ENCODE data around the gene C10orf105. TPM values are rescaled to one million over a fixed set of nuclear protein-coding genes. Genes with fewer than 3 reads are reported as not detected.
A peak's percentile ranks its signal among the peaks of the same experiment; 100 is the strongest.

Gene C10orf105
- total RNA-seq, 2 donors from 2014 or later, result 0.13 to 0.33 TPM

- Histone ChIP-seq H3K9me3 (ENCODE audit: control insufficient read depth, low read length) (no peaks in the 10 kb centered on the region), H3K4me1 (ENCODE audit: control insufficient read depth, insufficient read depth, low read length) (peaks cover 4% of the 10 kb centered on the region), H3K36me3 (ENCODE audit: control insufficient read depth, insufficient read depth, low read length) (no peaks in the 10 kb centered on the region), H3K27me3 (ENCODE audit: control insufficient read depth, insufficient read depth, low read length, poor library complexity, severe bottlenecking) (no peaks in the 10 kb centered on the region), H3K9ac (ENCODE audit: extremely low read depth, low read length, poor library complexity, severe bottlenecking) (no peak overlapping the region), H3K27ac (ENCODE audit: low read depth, low read length) (no peak overlapping the region), H3K4me3 (ENCODE audit: low read length) (no peak overlapping the region)
- Mint-ChIP-seq H3K27ac (no peak overlapping the region), H3K27me3 (ENCODE audit: insufficient read depth) (peaks cover 2% of the 10 kb centered on the region), H3K36me3 (ENCODE audit: low read depth) (no peaks in the 10 kb centered on the region), H3K4me3 (no peak overlapping the region), H3K4me1 (no peaks in the 10 kb centered on the region), H3K9me3 (no peaks in the 10 kb centered on the region)
- TF ChIP-seq CTCF (conservative IDR thresholded peaks at IDR 0.05), result no peak
- 92 to 100% methylated on average over 2 to 3 of the region's 3 CpGs for WGBS, 2 experiments (ENCODE audit: insufficient coverage in 1 of 2, insufficient read length in 1 of 2)
- DNase-seq, result no peak
Measured at GRCh38 chr10:71737834-71738197, 18.2 kb upstream of the C10orf105 start.

GRCh38 chr10:71737001-71737833 is 17.6 kb upstream of the C10orf105 start:
- Mint-ChIP-seq H3K4me1 (no peaks in the 10 kb centered on the region), H3K27ac (peak overlapping the region; percentile 60), H3K27me3 (ENCODE audit: insufficient read depth) (peaks cover 2% of the 10 kb centered on the region), H3K4me3 (no peak overlapping the region), H3K36me3 (ENCODE audit: low read depth) (no peaks in the 10 kb centered on the region), H3K9me3 (no peaks in the 10 kb centered on the region)
- Histone ChIP-seq H3K4me1 (ENCODE audit: control insufficient read depth, insufficient read depth, low read length) (peaks cover 4% of the 10 kb centered on the region), H3K36me3 (ENCODE audit: control insufficient read depth, insufficient read depth, low read length) (no peaks in the 10 kb centered on the region), H3K9ac (ENCODE audit: extremely low read depth, low read length, poor library complexity, severe bottlenecking) (no peak overlapping the region), H3K9me3 (ENCODE audit: control insufficient read depth, low read length) (no peaks in the 10 kb centered on the region), H3K27ac (ENCODE audit: low read depth, low read length) (no peak overlapping the region), H3K27me3 (ENCODE audit: control insufficient read depth, insufficient read depth, low read length, poor library complexity, severe bottlenecking) (no peaks in the 10 kb centered on the region), H3K4me3 (ENCODE audit: low read length) (no peak overlapping the region)
- WGBS, 2 experiments (ENCODE audit: insufficient coverage in 1 of 2, insufficient read length in 1 of 2), result 88 to 93% methylated on average over 10 to 12 of the region's 12 CpGs
- TF ChIP-seq CTCF (conservative IDR thresholded peaks at IDR 0.05), result no peak
- DNase-seq, result no peak

DNA sequence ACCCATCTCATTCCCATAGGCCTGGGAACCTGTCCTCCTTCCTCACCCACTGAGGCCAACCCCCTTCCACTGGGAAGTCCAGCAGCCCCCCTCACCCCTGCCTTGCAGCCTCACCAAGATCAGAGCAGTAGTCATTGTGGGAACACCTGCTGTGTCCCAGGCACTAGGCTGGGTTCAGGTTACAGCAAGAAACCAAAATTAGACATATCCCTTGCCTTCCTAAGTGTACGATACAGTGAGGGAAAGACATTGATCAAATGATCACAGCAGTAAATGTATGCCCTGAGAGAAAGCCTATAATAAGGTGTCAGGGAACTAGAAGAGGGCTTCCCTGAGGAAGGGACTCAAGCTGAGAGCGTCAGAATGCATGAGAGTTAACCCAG is 17.0 kb upstream of the C10orf105 start:
- Mint-ChIP-seq H3K27ac (peak overlapping the region; percentile 60), H3K4me3 (no peak overlapping the region), H3K9me3 (no peaks in the 10 kb centered on the region), H3K36me3 (ENCODE audit: low read depth) (no peaks in the 10 kb centered on the region), H3K4me1 (no peaks in the 10 kb centered on the region), H3K27me3 (ENCODE audit: insufficient read depth) (peaks cover 2% of the 10 kb centered on the region)
- no peak for TF ChIP-seq CTCF (conservative IDR thresholded peaks at IDR 0.05)
- H3K9ac ChIP-seq (ENCODE audit: extremely low read depth, low read length, poor library complexity, severe bottlenecking), result no peak overlapping the region
- no peaks in the 10 kb centered on the region for H3K27me3 ChIP-seq (ENCODE audit: control insufficient read depth, insufficient read depth, low read length, poor library complexity, severe bottlenecking)
- DNase-seq, result no peak
- H3K9me3 ChIP-seq (ENCODE audit: control insufficient read depth, low read length), result no peaks in the 10 kb centered on the region
- H3K4me3 ChIP-seq (ENCODE audit: low read length), result no peak overlapping the region
- 83 to 85% methylated on average over 2 of the region's 2 CpGs for WGBS, 2 experiments (ENCODE audit: insufficient coverage in 1 of 2, insufficient read length in 1 of 2)
- H3K27ac ChIP-seq (ENCODE audit: low read depth, low read length), result no peak overlapping the region
- peaks cover 4% of the 10 kb centered on the region for H3K4me1 ChIP-seq (ENCODE audit: control insufficient read depth, insufficient read depth, low read length)
- H3K36me3 ChIP-seq (ENCODE audit: control insufficient read depth, insufficient read depth, low read length), result no peaks in the 10 kb centered on the region
